ENCODE data around the gene RBFOX2.
"Not testable (repeated sequence)": the region's sequence is repeated elsewhere in the genome, so short reads cannot be mapped to it uniquely, and the experiment has no call there.

Gene RBFOX2

DNA sequence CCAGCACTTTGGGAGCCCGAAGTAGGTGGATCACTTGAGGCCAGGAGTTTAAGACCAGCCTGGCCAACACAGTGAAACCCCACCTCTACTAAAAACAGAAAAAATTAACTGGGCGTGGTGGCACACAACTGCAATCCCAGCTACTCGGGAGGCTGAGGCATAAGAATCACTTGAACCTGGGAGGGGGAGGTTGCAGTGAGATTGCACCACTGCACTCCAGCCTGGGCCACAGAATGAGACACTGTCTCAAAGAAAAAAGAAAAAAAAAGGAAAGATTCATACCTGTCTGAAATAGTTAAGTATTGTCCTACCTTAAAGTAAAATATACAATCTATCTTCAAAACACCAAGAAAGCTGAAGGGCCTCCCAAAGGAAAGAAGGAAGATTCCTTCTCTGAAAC lies 20.1 kb downstream of the RBFOX2 start:
- no peak for DNase-seq (ENCODE audit: low read depth in 2 of 2)

DNA sequence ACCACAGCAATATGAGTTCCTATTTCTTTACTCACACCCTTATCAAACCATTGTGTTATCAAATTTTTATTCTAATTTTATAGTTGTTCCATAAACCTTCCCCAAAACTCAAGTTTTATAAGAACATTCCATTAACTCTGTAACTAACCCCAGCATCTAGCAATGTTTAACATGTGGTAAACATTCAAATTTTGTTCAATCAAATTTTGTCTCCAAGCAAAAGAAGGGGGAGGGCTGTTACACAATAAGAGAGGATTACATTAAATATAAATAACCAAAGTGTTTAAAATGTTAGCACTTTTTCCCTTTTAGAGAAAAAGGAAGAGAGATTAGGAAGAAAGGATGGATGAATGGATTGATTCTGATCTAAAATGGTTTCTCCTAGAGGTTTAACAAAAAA lies 20.5 kb downstream of the RBFOX2 start:
- DNase-seq (ENCODE audit: low read depth in 2 of 2) = no peak

DNA sequence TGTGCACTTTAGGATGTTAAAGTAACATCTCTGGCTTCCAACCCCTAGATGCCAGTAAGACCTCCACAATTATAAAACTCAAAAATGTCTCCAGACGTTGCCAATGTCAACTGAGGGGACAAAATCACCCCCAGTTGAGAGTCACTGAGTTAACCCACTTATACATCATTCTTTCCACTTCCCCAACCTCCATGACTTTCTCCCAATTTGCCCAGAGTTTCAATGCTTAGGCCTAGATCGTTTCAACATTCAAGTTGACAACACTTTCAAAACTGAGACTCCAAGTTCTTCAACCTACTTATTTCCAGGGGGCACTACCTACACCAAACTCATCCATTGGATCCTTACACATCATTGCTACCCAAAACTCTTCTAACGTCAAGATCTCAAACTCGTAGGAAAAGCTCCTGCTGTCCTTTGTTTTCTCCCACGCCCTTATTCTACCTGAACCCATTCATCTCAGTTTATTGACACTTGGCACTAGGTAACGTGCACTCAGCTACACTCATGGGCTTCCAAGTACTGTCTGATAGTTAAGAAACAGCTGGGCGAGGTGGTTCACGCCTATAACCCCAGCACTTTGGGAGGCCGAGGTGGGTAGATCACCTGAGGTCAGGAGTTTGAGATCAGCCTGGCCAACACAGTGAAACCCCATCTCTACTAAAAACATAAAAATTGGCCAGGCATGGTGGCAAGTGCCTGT lies 24.5 kb downstream of the RBFOX2 start:
- no peak for DNase-seq (ENCODE audit: low read depth in 2 of 2)

DNA sequence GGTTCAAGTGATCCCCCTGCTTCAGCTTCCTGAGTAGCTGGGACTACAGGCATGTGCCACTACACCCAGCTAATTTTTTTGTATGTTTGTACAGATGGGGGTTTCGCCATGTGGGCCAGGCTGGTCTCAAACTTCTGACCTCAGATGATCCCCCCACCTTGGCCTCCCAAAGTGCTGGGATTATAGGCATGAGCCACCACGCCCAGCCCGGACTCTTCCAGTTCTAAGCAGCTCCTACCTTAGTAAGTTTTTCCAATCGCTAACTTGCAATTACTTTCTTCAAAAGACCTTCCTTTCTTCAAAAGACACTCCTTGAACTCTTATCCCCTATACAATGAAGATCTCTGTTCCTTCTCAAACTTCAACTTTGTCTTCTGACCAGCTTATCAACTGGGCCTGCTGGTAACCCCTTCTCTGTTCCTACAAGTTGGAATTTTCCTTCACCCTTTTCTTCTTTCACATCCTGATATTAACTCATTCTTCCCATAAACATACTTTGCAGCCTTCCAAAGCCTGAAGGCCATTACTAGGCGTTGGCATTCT lies 25.8 kb downstream of the RBFOX2 start:
- no peak for DNase-seq (ENCODE audit: low read depth in 2 of 2)

DNA sequence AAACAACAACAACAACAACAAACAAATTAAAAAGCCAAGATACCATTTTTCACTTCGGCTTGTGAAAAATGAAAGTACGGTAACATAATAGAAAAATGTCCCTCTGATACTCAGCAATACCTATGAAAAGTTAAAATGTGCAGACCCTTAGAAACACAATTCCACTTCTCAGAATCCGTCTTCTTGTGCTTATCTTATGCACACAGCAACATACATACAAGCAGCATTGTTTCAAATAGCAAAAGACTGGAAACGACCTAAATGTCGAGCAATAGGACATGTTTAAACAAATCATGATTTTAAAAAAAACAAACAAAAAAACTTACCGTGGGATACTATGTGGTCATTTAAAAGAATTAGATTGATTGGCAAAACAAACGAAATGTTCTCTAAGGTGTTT lies 26.5 kb downstream of the RBFOX2 start:
- no peak for DNase-seq (ENCODE audit: low read depth in 2 of 2)

DNA sequence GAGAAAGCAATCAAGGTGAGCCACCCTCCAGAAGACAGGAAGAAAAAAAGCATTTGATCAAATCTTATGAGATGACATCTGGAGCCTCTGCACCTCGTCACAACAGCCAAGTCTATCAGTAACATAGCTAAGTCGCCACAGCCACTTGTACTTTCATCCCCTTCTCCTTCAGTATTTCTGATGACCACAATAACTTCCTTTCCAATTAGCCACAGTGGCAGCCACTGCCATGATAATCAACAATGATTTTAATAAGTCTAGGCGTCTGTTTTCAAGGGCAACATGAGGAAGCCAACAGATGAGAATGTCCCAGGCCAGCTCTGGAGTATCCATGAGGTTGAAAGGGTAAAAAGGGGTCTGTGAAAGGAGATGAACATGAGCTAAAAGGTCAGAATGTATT lies 29.9 kb downstream of the RBFOX2 start:
- no peak for DNase-seq (ENCODE audit: low read depth in 2 of 2)

DNA sequence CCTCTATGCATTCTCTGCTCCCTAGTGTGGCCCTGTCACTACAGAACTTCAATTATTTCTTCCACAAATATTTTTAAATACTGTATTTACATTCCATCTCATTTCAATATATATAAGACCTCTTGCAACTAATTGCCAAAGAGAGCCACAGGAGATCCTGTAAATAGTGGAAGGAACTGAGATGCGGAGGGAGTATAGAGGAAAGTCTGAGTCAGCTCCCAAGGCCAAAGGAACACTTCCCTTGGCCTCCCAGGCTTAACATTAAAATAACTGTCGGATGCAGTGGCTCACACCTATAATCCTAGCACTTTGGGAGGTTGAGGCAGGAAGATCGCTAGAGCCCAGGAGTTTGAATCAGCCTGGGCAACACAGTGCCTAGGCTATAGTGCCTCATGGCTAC lies 31.2 kb downstream of the RBFOX2 start:
- no peak for DNase-seq (ENCODE audit: low read depth in 2 of 2)

DNA sequence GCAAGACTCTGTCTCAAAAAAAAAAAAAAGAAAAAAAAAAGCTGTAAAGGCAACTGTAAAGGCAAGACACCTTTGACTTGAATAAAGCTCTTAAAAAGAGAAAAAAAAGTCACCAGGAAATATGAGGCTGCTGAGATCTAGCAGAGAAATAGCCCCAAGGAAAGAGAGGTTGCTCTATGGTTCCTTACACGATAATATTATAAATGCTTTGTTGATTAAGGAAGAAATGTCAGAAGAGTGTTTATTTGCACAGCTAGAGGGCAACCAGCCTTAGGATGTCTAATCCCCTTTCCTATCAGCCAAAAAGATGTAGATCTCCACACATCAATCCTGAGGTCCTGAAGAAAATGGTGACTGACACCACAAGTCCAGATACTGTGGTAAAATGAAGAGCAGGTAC lies 32.0 kb downstream of the RBFOX2 start:
- no peak for DNase-seq (ENCODE audit: low read depth in 2 of 2)

DNA sequence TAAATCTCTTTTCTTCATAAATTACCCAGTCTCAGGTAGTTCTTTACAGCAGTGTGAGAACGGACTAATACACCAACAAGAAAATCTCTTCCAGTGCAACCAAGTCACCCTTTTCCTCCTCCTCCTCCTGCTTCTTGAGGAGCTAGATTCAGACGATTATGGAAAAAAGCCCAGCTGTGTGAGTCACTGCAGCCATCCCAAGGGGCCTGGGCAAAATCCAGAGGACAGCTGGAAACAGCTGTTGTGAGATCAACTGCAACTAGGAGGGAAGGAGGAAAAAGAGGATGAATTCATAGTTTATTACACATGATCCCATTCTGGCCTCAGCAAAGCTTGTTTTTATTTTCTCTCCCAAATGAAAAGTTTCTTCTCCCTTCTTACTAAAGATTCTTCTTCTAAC lies 32.9 kb downstream of the RBFOX2 start:
- no peak for DNase-seq (ENCODE audit: low read depth in 2 of 2)

DNA sequence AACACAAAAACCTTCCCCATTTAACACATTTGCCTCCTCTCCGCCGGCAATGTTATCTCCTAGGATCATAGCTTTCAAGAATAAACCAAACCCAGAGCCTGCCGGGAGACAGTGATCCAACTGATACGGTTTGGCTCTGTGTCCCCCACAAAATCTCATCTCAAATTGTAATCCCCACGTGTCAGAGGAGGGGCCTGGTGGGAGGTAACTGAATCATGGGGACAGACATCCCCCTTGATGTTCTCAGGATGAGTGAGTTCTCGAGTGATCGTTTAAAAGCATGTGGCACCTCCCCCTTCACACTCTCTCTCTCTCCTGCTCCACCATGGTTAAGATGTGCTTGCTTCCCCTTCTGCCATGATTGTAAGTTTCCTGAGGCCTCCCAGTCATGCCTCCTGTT lies 33.3 kb downstream of the RBFOX2 start:
- DNase-seq (ENCODE audit: low read depth in 2 of 2) = no peak

DNA sequence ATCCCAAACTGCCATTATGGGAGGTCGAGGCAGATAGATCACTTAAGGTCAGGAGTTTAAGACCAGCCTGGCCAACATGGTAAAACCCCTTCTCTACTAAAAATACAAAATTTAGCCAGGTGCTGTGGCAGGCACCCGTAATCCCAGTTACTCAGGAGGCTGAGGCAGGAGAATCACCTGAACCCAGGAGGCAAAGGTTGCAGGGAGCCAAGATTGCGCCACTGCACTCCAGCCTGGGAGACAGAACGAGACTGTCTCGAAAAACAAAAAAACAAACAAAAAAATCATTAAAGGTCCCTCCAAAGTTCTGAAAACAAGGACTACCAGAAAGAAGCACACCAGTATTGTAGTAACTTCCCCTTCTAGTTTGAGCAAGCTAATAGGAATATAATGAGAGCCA lies 34.9 kb downstream of the RBFOX2 start:
- not testable (repeated sequence) for DNase-seq (ENCODE audit: low read depth in 2 of 2)

DNA sequence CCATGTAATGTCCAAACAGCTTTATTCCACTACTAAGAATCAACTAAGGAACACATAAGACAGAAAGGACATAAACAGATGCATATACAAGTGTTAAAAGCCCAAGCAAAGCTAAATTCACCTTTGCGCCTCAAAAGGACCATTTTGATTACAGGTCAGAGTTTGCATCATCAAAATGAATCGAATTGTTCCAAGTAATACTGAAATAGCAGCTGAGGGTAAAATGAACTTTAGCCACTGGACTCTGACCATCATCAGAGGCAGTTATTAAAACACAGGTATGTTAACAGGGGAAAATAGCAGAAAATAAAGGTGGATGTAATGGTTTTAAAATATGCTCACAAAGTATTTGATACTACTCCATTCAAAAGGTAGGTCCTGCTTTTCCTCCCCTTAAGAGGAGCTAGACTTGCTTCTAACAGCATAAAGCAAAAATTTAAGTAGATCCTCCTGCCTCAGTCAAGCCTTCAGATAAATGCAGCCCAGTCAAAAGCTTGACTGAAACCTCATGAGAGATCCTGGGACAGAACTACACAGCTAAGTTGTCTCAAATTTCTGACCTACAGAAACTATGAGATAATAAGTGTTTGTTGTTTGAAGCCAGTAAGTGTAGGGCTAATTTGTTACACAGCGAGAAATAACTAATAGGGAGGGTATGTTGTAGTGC lies 35.4 kb downstream of the RBFOX2 start:
- DNase-seq (ENCODE audit: low read depth in 2 of 2) = no peak

DNA sequence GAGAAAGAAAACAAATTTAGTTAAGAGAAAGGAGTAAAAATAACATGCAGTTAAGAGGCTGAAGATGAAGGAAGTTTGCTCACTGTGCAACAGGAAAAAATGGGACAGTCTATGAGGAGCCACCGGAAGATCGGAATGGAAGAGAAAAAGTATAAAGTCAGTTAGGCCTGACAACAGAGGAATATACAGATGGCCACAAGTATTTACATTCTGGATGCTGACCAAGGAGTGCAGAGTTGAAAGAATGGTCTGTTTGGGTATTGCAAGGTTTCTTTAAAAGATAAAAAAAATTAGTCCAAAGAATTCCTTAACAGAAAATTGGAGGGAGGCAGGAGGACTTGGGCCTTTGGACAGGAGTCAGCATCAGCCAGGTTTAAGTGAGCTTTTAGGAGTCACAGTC lies 37.5 kb downstream of the RBFOX2 start:
- DNase-seq (ENCODE audit: low read depth in 2 of 2) = no peak

DNA sequence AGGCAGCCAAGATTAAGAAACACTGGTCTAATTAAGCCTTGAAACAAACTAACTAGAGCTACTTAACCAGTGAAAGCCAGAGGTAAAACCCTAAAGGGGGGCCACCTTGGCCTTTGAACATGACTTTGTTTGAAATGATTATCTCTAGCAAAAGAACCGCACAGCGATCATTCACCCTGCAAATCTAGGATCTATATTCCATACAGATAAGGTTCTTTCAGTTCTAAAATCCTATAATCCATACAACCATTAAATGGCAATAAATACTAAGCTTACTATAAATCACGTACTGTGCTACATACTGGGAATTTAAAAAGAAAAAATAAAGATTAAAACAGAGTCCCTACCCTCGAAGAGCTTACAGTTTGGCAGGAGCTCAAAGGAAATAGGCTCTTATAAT lies 40.6 kb downstream of the RBFOX2 start:
- DNase-seq (ENCODE audit: low read depth in 2 of 2) = no peak

DNA sequence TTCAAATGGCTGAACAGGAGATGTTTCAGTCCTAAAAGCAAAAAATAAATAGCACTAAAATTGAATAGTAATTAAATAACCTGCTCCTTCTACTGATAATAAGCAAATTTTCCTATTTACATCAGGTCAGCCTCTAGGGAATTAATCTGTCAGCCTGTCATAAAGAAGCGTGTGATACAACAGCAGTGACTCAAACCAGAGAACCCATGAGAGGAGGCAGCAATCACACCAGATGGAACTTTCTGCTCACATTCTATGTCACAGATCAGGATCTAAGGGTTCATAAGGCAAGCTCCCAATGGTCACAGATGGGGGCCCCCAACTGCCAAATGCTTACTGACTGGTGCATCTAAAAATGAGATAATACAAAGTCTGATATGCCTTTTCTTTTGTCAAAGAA lies 41.1 kb downstream of the RBFOX2 start:
- no peak for DNase-seq (ENCODE audit: low read depth in 2 of 2)

DNA sequence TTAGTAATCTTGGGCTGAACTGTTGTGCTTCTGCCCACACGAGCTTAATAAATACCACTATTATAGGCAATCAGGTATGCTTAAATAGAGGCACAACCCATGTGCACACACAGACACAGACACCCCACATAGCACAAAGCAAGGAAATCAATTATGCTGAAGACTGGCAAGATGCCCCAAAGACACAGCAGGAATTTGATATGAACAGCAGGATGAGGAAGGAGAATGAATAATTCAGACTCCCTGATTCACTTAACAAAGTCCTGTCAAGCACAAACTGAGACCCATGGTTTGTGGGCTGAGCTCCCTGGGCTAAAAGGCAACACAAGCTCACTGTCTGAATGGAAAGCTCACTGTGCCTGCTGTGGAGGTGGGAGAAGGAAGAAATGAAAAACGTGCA lies 42.5 kb downstream of the RBFOX2 start:
- no peak for DNase-seq (ENCODE audit: low read depth in 2 of 2)

DNA sequence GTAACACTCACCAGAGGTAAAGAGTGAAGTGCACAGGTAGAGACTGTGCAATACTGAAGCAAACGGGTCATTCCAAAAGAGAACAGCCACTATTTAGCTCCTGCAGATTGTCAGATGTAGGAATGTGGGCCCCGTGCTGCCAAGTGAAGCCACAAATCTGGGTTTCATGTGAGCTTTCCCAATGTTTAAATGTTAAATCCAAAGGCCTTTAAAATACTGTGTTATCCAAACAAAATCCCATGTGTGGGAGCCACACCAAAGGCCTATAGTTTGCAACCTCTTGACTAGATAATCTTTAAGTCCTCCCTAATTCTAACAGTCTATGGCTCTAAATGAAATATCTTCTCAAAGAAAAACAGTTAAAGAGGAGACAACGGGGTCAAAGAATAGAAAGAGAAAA lies 43.3 kb downstream of the RBFOX2 start:
- DNase-seq (ENCODE audit: low read depth in 2 of 2) = no peak

DNA sequence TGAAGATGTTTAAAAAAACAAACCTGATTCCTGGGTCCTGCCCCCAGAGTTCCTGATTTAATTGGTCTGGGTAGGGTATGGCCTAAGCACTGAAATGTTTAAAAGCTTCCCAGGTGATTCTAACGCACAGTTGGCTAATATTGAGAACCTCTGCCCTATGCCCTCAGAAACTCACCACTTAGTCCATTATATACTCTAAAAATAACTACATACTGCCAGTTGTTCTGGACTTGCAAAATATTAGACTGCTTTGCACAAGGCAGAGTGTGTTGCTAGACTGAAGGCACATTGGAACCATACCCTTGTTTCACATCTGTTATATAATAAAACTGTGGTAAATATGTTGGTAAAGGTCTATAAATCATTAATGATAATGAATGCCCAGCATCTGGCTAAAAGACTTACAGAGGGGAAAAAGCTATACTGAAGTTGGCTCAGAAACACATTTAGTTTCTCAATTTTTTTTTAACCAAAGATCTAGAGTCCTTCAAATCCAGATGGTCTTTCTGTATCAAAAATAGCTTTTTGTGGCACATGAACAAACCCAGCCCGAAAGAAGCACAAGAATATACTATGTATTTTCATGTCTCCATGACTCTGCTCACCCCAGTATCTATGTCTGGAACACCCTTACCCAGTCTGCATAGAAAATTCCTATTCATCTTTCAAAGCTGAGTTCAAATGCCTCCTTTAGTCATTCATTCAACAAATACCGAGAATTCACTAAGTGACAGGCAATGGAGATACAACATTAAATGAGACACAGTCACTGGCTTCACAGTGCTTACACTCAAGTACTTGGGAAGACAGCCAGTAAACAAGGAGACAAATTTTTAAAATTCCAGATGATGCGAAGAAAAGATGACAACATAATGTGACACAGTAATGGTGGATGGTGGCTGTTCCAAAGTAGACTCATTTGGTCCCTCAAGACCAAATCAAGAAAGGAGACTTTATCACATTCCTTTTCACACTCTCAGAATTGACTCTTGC lies 44.1 kb downstream of the RBFOX2 start:
- DNase-seq (ENCODE audit: low read depth in 2 of 2) = no peak

DNA sequence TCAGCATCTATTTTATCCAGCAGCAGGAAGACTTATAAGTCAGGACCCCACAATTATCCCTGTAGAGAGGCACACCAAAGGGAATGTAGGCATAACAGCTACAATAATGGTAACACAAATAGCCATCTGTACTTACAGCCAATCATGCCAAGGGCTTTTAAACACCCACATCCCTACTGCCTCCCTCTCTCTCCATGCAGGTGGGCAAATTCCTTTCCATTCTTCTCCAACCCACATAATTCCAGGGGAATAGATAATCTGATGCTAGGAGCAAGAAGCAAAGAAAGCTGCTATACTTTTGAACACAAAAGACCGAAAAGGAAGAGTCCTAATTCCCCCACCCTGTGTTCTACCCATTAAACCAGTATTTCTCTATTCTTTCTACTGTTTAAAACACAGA lies 46.7 kb downstream of the RBFOX2 start:
- no peak for DNase-seq (ENCODE audit: low read depth in 2 of 2)

DNA sequence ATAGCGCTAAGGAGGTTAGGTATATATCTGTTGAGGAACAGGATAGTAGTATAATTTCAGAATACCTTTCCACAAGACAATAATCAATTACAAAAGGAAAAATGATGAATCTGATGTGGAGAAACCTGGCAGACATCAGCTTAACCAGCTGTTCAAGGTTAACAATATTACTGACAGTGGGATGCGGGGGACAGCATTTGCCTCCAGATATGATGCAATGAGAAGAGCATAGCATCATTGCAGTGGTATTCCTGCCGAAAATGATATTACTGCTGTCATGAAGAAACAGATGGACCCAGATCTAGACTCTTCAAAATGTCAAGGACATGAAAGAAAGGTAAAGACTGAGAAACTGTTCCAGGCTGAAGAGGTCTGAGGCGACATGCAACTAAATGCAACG lies 49.7 kb downstream of the RBFOX2 start:
- DNase-seq (ENCODE audit: low read depth in 2 of 2) = no peak

DNA sequence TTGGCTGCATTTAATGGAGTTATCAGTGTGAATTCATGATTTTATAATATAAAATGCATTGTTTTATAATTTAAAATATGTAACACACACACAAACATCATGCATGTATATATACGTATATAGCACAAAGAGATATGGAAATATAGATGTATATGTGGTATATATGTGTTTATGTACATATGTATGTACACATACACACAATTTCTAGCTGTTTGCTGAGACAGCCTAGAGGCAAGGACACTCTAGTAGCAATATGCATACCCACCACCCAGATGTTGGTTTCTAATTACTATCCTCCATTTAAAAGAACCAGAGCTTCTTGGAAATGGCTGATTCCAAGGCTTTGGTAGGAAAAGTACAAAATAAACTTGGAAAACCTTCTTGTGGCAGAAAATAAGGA lies 50.4 kb downstream of the RBFOX2 start:
- DNase-seq (ENCODE audit: low read depth in 2 of 2) = no peak

DNA sequence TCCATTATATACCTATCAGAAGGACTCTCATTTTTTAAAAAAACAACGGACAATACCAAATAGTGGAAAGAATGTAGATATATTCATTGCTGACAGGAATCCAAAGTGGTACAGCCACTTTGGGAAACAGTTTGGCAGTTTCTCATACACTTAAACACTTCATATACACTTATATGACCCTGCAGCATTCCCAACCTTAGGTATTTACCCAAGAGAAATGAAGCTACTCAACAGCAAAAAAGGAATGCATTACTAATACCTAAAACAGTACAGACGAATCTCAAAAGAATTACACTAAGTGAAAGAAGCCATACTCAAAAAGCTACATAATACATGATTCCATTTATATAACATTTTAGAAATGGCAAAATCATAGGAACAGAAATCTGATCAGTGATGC lies 51.5 kb downstream of the RBFOX2 start:
- DNase-seq (ENCODE audit: low read depth in 2 of 2) = no peak
